Colonic mucosa (tissue), 4 donors: ENCODE measurements around the gene SPTBN1. TPM values are rescaled to one million over a fixed set of nuclear protein-coding genes. Genes with fewer than 3 reads are reported as not detected.

ENCODE experiments used
- DNase-seq: peaks from one replicate; pipeline ENCODE4 v3.0.0-alpha.2; 2020
- H3K27ac ChIP-seq: fragments of 200-600 bp; one replicate; pipeline ENCODE4 v1.8.0; 2021
- H3K27me3 ChIP-seq: fragments of 200-600 bp; one replicate; pipeline ENCODE4 v1.8.0; 2021
- H3K36me3 ChIP-seq: fragments of 200-600 bp; one replicate; pipeline ENCODE4 v1.8.0; 2021
- H3K4me1 ChIP-seq: fragments of 200-600 bp; one replicate; pipeline ENCODE4 v1.8.0; 2021; ENCODE audit warnings: mild to moderate bottlenecking
- H3K4me3 ChIP-seq: fragments of 200-600 bp; one replicate; pipeline ENCODE4 v1.8.0; 2021
- H3K9ac ChIP-seq, 2 donors: one replicate each; pipeline ENCODE4 v1.7.0; 2013; ENCODE audit warnings: control low read depth in 2 of 2, low read depth in 2 of 2, low read length in 2 of 2
- H3K9me3 ChIP-seq: fragments of 200-600 bp; one replicate; pipeline ENCODE4 v1.8.0; 2021
- CTCF ChIP-seq: fragments of 200-600 bp; IDR thresholded peaks from one replicate; pipeline ENCODE4 v1.8.0; 2022; ENCODE audit warnings: antibody characterized with exemption, mild to moderate bottlenecking
- intact Hi-C: fragments of 100-400 bp; cut with DNase I; formaldehyde crosslinking; loops from one replicate; pipeline ENCODE4 v1.14.1; 2022
- total RNA-seq, 2 donors: library from RNA; stranded (reverse); fragmentation: NEBNext Ultra II Directional in 1 of 2; extraction: Animal tissue kit (Norgen Biotek cat#: 25700) in 1 of 2; gene quantifications; one replicate each; pipeline ENCODE4 v1.2.1, GENCODE V29; 2021
- donor health status: healthy.
- donor health status: DM: no; HTN: no; CAD: no.
- donor health status: DM: no; HTN: no; CAD: no.

SPTBN1 gene
- total RNA-seq, 2 donors from 2014 or later, result 325 to 338 TPM

GRCh38 chr2:54558188-54559005 is 102.3 kb downstream of the SPTBN1 start:
- no peak for TF ChIP-seq CTCF
- no peaks in the 10 kb centered on the region for H3K36me3 ChIP-seq
- H3K4me1 ChIP-seq, result peaks cover 11% of the 10 kb centered on the region
- no peaks in the 10 kb centered on the region for H3K9me3 ChIP-seq
- peak overlapping the region; percentile 89 for H3K27ac ChIP-seq
- peak; percentile 84 for DNase-seq
- peak overlapping the region; percentile 66 for H3K4me3 ChIP-seq
- H3K27me3 ChIP-seq, result no peaks in the 10 kb centered on the region
- H3K9ac ChIP-seq, result peak overlapping the region; percentile 78 to 95
- intact Hi-C loops, result no loop called here

GRCh38 chr2:54559006-54559445 is 102.9 kb downstream of the SPTBN1 start:
- Histone ChIP-seq H3K4me3 (peak overlapping the region; percentile 66), H3K27ac (peak overlapping the region; percentile 89), H3K27me3 (no peaks in the 10 kb centered on the region), H3K9ac (peak overlapping the region; percentile 78 to 95), H3K36me3 (no peaks in the 10 kb centered on the region), H3K9me3 (no peaks in the 10 kb centered on the region), H3K4me1 (peaks cover 14% of the 10 kb centered on the region)
- intact Hi-C loops, result no loop called here
- no peak for DNase-seq
- no peak for TF ChIP-seq CTCF

GRCh38 chr2:54559593-54560145 is 103.5 kb downstream of the SPTBN1 start:
- Histone ChIP-seq H3K9ac (peak overlapping the region; percentile 78 to 95), H3K9me3 (no peaks in the 10 kb centered on the region), H3K4me1 (peaks cover 15% of the 10 kb centered on the region), H3K4me3 (peak overlapping the region; percentile 66), H3K27ac (peak overlapping the region; percentile 89), H3K36me3 (no peaks in the 10 kb centered on the region), H3K27me3 (no peaks in the 10 kb centered on the region)
- no peak for TF ChIP-seq CTCF
- no peak for DNase-seq
- intact Hi-C loops, result no loop called here

GRCh38 chr2:54560146-54560881 is 104.2 kb downstream of the SPTBN1 start:
- Histone ChIP-seq H3K9me3 (no peaks in the 10 kb centered on the region), H3K4me1 (peaks cover 15% of the 10 kb centered on the region), H3K27ac (peak overlapping the region; percentile 89), H3K27me3 (no peaks in the 10 kb centered on the region), H3K4me3 (peak overlapping the region; percentile 66), H3K36me3 (no peaks in the 10 kb centered on the region), H3K9ac (peak overlapping the region; percentile 78 to 95)
- no peak for TF ChIP-seq CTCF
- peak; percentile 66 for DNase-seq
- intact Hi-C loops, result no loop called here

GRCh38 chr2:54561010-54561409 is 104.9 kb downstream of the SPTBN1 start:
- Histone ChIP-seq H3K9ac (peak overlapping the region in 1 of 2 donors; percentile 95), H3K4me3 (peak overlapping the region; percentile 66), H3K4me1 (peaks cover 11% of the 10 kb centered on the region), H3K36me3 (no peaks in the 10 kb centered on the region), H3K9me3 (no peaks in the 10 kb centered on the region), H3K27me3 (no peaks in the 10 kb centered on the region), H3K27ac (peak overlapping the region; percentile 89)
- DNase-seq, result no peak
- intact Hi-C loops, result no loop called here
- no peak for TF ChIP-seq CTCF
